MV-4-11 (cell line): Measurements from ENCODE around the gene MRPL18.
"Not testable (repeated sequence)": the region's sequence is repeated elsewhere in the genome, so short reads cannot be mapped to it uniquely, and the experiment has no call there.

Experiments
- DNase-seq: peaks from one replicate; lab custom pipeline; 2025; lab: John Stamatoyannopoulos, UW

The MRPL18 gene

GRCh38 chr6:159772196-159772595 lies 18.1 kb upstream of the MRPL18 start:
- DNase-seq: no peak

DNA sequence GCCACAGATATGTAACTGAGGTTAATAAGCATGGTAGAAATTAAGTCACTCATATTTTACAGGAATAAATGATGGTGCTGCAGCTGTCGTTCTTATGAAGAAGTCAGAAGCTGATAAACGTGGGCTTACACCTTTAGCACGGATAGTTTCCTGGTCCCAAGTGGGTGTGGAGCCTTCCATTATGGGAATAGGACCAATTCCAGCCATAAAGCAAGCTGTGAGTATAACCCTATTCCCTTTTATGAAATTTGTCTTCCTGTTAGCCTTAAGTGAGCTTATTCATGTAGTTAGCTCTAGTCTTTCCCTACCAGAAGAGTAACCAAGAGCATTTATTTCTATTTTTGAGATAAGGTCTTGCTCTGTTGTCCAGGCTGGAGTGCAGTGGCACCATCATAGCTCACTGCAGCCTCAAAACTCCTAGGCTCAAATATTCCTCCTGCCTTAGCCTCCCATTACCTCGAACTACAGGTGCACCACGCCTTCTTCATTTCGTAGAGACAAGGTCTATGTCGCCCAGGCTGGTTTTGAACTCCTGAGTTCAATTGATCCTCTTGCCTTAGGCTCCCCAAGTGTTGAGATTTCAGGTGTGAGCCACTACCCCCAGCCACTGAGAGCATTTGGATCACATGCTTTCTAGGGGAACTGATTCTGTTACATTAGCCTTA lies 12.9 kb upstream of the MRPL18 start:
- DNase-seq: no peak

- no peak for DNase-seq
Observed at GRCh38 chr6:159778131-159778530, 12.1 kb upstream of the MRPL18 start.

DNA sequence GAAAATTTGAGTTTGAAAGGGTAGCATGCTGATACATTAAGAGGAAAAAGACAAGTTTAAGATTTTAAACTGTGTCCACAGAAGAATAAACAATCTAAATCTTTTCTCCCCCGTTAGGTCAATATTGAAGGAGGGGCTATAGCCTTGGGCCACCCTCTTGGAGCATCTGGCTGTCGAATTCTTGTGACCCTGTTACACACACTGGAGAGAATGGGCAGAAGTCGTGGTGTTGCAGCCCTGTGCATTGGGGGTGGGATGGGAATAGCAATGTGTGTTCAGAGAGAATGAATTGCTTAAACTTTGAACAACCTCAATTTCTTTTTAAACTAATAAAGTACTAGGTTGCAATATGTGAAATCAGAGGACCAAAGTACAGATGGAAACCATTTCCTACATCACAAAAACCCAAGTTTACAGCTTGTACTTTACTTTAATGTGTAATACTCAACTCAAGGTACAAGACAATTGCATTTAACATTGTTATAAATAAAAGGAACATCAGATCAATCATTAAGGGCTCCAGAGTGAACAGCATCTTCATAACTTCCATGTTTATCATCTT lies 11.6 kb upstream of the MRPL18 start:
- no peak for DNase-seq

DNA sequence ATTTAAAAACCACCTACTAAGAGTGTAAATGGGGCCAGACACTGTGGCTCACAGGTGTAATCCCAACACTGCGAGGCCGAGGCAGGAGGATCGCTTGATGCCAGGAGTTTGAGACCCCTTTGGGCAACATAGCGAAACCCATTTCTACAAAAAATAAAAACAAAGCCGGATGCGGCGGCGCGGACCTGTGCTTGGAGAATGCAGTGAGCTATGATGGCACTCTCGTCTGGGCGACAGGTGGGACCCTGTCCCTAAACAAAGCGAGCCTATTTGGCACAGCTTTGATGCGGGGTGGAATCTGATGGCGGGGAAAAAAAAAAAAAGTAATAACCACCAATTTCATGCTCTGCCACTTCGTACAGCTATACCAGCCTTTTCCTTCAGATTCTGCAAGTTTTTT lies 2.0 kb upstream of the MRPL18 start:
- no peak for DNase-seq

DNA sequence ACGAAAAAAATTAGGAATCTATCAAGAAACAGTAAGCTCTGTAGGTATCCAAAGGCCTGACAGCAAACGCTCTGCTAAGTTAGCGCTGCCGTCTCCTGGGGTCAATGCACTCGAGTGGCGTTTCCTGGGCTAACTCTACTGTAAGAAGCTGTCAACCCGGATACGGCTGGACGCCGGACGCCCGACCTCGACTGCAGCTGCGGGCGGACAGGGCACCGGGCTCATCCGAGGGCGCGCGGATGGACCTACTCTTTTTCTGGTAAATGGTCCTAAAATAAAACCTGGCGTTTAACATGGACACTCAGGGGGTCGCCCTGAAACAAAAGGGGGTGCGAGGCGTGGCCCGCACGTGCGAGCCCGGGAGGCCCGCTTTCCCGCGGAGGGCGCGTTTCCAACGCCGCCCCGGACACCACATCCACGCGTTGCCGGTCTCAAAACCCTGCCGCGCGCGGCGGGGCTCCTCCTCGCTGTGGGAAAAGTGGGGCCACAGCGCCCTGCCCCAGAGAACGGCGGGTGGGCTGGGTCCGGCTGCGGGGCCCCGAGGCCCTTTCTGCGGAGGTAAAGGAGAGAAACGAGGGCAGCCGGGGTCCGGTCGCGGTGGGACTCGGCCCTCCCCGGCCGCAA lies 1.4 kb upstream of the MRPL18 start:
- no peak for DNase-seq

DNA sequence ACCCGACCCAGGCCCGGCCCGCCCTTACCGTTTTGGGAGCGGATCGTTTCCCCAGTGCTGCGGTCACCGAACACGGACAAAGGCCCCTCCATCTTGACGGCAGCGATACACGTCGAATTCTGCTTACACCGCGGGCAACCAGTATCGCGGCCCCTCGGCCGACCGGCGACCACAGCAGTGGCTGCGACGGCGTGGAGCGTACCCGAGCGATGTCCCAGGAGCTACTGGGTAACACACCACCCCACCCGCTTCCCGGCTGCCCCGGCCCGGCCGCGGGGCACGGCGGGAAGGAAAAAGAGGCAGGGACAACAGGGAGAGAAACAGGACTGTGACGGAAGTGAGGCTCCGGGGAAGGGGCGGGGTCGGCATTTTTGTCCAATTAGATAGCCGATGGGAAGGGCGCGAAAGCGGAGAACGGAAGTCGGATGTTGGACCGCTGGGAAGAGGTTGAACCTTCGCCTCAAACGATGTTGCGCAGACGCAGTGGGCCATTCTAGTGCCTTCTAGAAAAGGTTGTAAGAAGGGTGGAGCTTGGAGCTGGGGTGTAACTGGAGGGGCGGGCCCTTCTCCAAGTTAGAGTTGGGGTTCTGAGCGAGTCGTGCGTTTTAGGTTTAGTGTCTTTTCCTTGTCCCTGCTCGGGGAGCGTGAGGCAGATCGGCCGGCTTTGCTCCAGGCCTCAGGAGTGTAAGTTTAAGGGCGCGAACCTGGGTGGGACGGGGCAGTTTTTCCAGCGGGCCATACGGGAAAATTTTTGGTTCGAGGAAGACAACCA lies 704 bp upstream of the MRPL18 start, which contains the start of gene TCP1:
TCP1 (minus strand) TSS at position 226 of the 772 bp plus-strand sequence; CDS start at position 92, 134 bp downstream.
- DNase-seq: peak; percentile 100

DNA sequence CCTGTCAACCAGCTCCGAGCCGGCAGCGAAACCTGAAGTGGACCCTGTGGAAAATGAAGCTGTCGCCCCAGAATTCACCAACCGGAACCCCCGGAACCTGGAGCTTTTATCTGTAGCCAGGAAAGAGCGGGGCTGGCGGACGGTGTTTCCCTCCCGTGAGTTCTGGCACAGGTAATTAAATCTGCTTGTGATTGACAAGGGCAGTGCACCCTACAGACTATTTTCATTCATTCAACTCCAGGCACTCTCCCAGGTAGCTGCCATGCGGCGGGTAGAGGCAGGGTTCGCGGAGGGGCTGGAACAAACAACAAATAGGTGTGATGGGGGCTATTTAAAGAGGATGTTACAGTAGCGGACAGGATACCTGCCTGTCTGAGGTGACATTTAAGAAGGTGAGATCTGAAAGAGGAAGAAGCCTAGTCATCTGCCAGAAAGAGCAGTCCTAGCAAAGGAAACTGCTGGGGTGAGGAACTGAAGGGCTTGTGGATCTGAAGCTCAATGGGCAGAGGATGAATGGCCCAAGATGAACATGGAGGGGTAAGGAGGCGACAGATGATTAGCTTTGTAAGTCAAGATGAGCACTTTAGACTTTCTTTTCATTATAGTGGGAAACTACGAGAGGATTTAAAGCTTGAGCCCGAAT lies 810 bp downstream of the MRPL18 start:
- DNase-seq: peak; percentile 35

- DNase-seq: not testable (repeated sequence)
Observed at GRCh38 chr6:159794976-159795375, 4.7 kb downstream of the MRPL18 start.

GRCh38 chr6:159797554-159797953 lies 7.3 kb downstream of the MRPL18 start:
- no peak for DNase-seq

GRCh38 chr6:159800141-159800865 lies 10.0 kb downstream of the MRPL18 start, which contains the start of gene PNLDC1:
PNLDC1 (plus strand) TSS chr6:159800276; CDS start chr6:159800308, 32 bp downstream.
- no peak for DNase-seq

DNA sequence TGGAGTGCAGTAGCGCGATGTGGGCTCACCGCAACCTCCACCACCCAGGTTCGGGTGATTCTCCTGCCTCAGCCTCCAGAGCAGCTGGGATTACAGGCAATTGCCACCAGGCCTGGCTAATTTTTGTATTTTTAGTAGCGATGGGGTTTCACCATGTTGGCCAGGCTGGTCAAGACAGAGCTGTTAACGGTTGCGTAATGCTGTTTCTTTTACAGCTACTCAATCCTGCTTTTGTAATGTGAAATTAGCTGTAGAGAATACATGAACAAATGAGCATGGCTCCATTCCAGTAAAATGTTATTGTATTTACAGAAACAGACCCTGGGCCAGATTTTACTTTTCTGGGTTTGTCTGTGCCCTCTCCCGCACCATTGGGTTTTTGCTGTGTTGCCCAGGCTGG lies 11.7 kb downstream of the MRPL18 start:
- peak; percentile 94 for DNase-seq

DNA sequence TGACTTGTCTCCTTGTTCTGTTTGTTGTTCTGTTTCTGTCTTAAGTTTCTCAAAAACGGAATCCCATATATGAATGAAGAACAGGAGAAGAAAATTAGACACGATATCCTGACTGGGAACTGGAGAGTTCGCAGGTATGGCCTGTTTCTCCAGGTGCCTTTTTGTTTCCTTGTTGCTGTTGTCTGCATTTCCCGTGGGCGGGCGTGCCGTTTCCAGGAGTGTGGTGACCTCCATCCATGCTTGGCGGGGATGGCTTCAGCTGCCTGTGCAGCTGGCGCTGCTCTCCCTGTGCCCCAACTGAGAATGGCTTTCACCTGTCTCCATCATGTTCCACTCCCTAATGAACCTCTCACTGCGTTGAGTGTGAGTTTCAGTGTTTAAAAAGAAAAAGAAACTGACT lies 14.2 kb downstream of the MRPL18 start:
- DNase-seq: no peak

GRCh38 chr6:159805440-159806020 lies 15.3 kb downstream of the MRPL18 start:
- peak; percentile 87 for DNase-seq

DNA sequence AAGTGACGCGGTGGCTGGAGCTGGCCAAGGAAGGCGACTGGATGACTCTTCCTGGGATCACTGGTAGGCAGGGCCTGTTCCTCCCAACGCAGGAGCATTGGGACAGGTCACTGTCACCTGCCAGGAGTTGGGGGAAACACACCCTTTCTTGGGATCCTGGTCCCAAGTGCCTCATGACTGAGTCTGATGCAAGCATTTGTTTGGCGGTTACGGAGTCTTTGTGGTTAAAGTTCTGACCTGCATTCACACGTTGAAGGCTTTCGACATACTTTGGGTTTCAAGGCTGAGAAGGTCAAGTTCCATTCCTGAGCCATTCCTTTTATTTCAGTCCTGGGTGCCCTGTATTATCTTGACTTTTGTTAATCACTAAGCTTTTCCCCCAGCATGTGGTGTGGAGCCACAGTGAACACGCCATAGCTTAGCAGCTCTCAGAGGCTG lies 15.8 kb downstream of the MRPL18 start:
- DNase-seq: peak; percentile 89

DNA sequence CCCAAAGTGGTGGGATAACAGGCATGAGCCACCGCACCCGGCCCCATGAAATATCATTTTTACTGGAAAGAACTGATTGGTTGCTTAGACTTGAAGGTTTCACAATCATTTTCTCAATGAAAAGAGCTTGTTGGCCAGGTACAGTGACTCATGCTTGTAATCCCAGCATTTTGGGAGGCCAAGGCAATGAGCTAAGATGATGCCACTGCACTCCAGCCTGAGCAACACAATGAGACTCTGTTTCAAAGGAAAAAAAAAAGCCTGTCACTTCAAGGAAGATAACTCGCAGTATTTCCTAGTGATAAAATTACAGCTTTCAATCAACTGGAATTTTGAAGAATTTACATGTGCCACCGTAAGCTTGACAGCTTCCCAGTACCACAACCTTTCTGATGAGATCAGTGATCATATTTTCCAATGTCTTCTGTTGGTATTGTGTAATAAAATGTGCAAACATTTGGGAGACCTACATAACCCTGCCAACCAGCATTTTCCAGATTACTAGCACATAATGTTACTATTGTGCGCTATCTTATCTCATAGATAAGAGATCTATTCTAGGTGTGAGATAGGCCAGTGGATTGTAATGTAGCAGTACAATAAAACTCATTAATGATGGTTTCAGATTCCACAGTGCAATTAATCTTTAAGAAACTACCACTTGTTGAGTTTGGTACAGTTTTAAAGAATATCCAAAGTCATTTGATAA lies 17.0 kb downstream of the MRPL18 start:
- no peak for DNase-seq

DNA sequence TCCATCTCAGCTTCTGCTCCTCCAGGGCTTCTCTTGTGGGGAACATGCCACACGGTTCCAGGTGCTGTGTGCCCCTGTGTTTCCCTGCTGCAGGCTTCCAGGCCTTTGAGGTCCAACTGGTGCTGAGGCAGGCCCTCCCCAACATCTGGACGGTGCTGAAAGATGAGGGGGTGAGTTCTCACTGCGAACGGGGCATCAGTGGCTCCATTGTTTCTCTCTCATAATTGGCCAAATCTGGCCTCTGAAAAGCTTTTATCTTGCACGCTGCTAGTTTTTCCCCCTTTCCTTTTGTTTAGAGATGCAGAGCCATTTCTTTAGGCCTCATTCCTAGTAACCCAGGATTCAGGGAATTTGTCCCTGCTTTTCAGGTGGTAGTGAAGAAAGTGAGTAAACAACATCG lies 18.4 kb downstream of the MRPL18 start:
- DNase-seq: no peak

DNA sequence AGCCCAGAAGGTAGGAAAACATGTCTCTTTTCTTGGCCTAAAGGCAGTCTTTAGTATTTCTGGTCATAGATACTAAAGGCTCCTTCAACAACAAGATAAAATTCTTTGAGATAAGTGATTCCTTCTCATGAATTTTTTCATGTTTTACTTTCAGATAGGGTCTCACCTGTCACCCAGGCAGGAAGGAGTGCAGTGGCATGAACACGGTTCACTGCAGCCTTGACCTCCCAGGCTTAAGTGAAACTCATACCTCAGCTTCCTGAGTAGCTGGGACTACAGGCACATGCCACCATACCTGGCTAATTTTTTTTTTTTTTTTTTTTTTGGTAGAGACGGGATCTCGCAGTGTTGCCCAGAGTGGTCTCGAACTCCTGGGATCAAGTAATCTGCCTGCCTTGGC lies 18.9 kb downstream of the MRPL18 start:
- no peak for DNase-seq

DNA sequence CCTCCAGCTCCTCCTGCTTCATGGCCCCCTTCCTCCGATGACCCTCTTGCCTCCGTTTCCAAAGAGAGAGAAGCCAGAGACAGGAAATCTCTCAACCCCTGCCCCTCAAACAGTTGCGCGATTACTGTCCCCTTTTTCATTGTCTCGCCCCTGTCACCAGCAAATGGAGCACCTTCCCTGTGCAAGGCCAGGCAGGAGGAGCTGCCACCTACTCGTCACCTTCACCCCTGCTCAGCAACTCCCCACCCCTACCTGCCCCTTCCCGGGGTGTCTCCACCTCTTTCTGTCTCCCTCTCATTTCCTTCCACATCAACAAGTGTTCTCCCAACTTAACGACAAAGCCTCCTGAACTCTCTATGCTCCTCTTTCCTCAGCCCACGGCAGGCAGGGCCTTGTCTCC lies 23.5 kb downstream of the MRPL18 start:
- DNase-seq: no peak

GRCh38 chr6:159815410-159815809 lies 25.1 kb downstream of the MRPL18 start:
- no peak for DNase-seq
